Mucosa of rectum (tissue), 2 donors: ENCODE results near the gene NRXN3.

ENCODE experiments used
- H3K27ac ChIP-seq, 2 donors: one replicate each; pipeline ENCODE4 v1.7.0; 2013; ENCODE audit warnings: inconsistent platforms in 2 of 2, low read depth in 2 of 2, low read length in 2 of 2
- H3K27me3 ChIP-seq, 2 donors: one replicate each; pipeline ENCODE4 v1.7.0; 2013; ENCODE audit warnings: low read length in 2 of 2; ENCODE audit not compliant: control insufficient read depth in 2 of 2, insufficient read depth in 2 of 2
- H3K36me3 ChIP-seq, 2 donors: one replicate each; pipeline ENCODE4 v1.7.0; 2013; ENCODE audit warnings: low read length in 2 of 2; ENCODE audit not compliant: control insufficient read depth in 2 of 2, insufficient read depth in 2 of 2
- H3K4me1 ChIP-seq, 2 donors: one replicate each; pipeline ENCODE4 v1.7.0; 2013; ENCODE audit warnings: low read length in 2 of 2, mild to moderate bottlenecking in 1 of 2; ENCODE audit not compliant: control insufficient read depth in 2 of 2, insufficient read depth in 2 of 2
- H3K4me3 ChIP-seq, 2 donors: one replicate each; pipeline ENCODE4 v1.7.0; 2013; ENCODE audit warnings: low read length in 2 of 2
- H3K9ac ChIP-seq, 2 donors: one replicate each; pipeline ENCODE4 v1.7.0; 2013; ENCODE audit warnings: low read length in 2 of 2, low read depth in 1 of 2, mild to moderate bottlenecking in 1 of 2
- H3K9me3 ChIP-seq, 2 donors: one replicate each; pipeline ENCODE4 v1.7.0; 2013; ENCODE audit warnings: low read length in 2 of 2; ENCODE audit not compliant: control insufficient read depth in 2 of 2
- donor health status: healthy.
- donor health status: Normal muscosa, but diverticular disease.

Gene NRXN3

GRCh38 chr14:78875049-78875448 lies 704.9 kb downstream of the NRXN3 start:
- Histone ChIP-seq H3K4me3 (no peak overlapping the region), H3K36me3 (no peaks in the 10 kb centered on the region), H3K9me3 (no peaks in the 10 kb centered on the region), H3K27ac (no peak overlapping the region), H3K4me1 (no peaks in the 10 kb centered on the region), H3K9ac (no peak overlapping the region), H3K27me3 (no peaks in the 10 kb centered on the region)

- Histone ChIP-seq H3K36me3 (no peaks in the 10 kb centered on the region), H3K9me3 (no peaks in the 10 kb centered on the region), H3K27me3 (no peaks in the 10 kb centered on the region), H3K4me3 (no peak overlapping the region), H3K27ac (no peak overlapping the region), H3K9ac (no peak overlapping the region), H3K4me1 (no peaks in the 10 kb centered on the region)
These were observed 715.7 kb downstream of the NRXN3 start for GRCh38 chr14:78885884-78886283.

- no peak overlapping the region for H3K4me3 ChIP-seq
- H3K27ac ChIP-seq = no peak overlapping the region
- no peaks in the 10 kb centered on the region for H3K36me3 ChIP-seq
- no peak overlapping the region for H3K9ac ChIP-seq
- H3K4me1 ChIP-seq = no peaks in the 10 kb centered on the region
- H3K27me3 ChIP-seq = no peaks in the 10 kb centered on the region
- H3K9me3 ChIP-seq = no peaks in the 10 kb centered on the region
These were observed 727.3 kb downstream of the NRXN3 start for GRCh38 chr14:78897443-78897842.

GRCh38 chr14:78902010-78902623 lies 731.9 kb downstream of the NRXN3 start:
- Histone ChIP-seq H3K4me3 (no peak overlapping the region), H3K9ac (no peak overlapping the region), H3K9me3 (no peaks in the 10 kb centered on the region), H3K36me3 (no peaks in the 10 kb centered on the region), H3K4me1 (no peaks in the 10 kb centered on the region), H3K27ac (no peak overlapping the region), H3K27me3 (no peaks in the 10 kb centered on the region)

- H3K9me3 ChIP-seq = no peaks in the 10 kb centered on the region
- H3K36me3 ChIP-seq = no peaks in the 10 kb centered on the region
- no peak overlapping the region for H3K9ac ChIP-seq
- no peaks in the 10 kb centered on the region for H3K27me3 ChIP-seq
- no peak overlapping the region for H3K4me3 ChIP-seq
- H3K4me1 ChIP-seq = no peaks in the 10 kb centered on the region
- H3K27ac ChIP-seq = no peak overlapping the region
These were observed 733.9 kb downstream of the NRXN3 start for GRCh38 chr14:78904094-78904493.

GRCh38 chr14:78917462-78917861 lies 747.3 kb downstream of the NRXN3 start:
- no peaks in the 10 kb centered on the region for H3K36me3 ChIP-seq
- H3K27me3 ChIP-seq = no peaks in the 10 kb centered on the region
- no peak overlapping the region for H3K27ac ChIP-seq
- no peak overlapping the region for H3K9ac ChIP-seq
- no peak overlapping the region for H3K4me3 ChIP-seq
- H3K9me3 ChIP-seq = no peaks in the 10 kb centered on the region
- no peaks in the 10 kb centered on the region for H3K4me1 ChIP-seq

- H3K27ac ChIP-seq = no peak overlapping the region
- H3K9ac ChIP-seq = no peak overlapping the region
- no peaks in the 10 kb centered on the region for H3K4me1 ChIP-seq
- no peak overlapping the region for H3K4me3 ChIP-seq
- H3K27me3 ChIP-seq = no peaks in the 10 kb centered on the region
- no peaks in the 10 kb centered on the region for H3K9me3 ChIP-seq
- no peaks in the 10 kb centered on the region for H3K36me3 ChIP-seq
These were observed 751.7 kb downstream of the NRXN3 start for GRCh38 chr14:78921856-78922255.

GRCh38 chr14:78927261-78927660 lies 757.1 kb downstream of the NRXN3 start:
- Histone ChIP-seq H3K4me3 (no peak overlapping the region), H3K9ac (no peak overlapping the region), H3K27me3 (no peaks in the 10 kb centered on the region), H3K27ac (no peak overlapping the region), H3K9me3 (no peaks in the 10 kb centered on the region), H3K4me1 (no peaks in the 10 kb centered on the region), H3K36me3 (no peaks in the 10 kb centered on the region)

GRCh38 chr14:78933166-78933565 lies 763.0 kb downstream of the NRXN3 start:
- H3K36me3 ChIP-seq = no peaks in the 10 kb centered on the region
- H3K27ac ChIP-seq = no peak overlapping the region
- H3K4me3 ChIP-seq = no peak overlapping the region
- no peaks in the 10 kb centered on the region for H3K9me3 ChIP-seq
- no peak overlapping the region for H3K9ac ChIP-seq
- H3K4me1 ChIP-seq = no peaks in the 10 kb centered on the region
- H3K27me3 ChIP-seq = no peaks in the 10 kb centered on the region

GRCh38 chr14:78933948-78934524 lies 763.9 kb downstream of the NRXN3 start:
- Histone ChIP-seq H3K36me3 (no peaks in the 10 kb centered on the region), H3K27me3 (no peaks in the 10 kb centered on the region), H3K27ac (no peak overlapping the region), H3K4me1 (no peaks in the 10 kb centered on the region), H3K9ac (no peak overlapping the region), H3K4me3 (no peak overlapping the region), H3K9me3 (no peaks in the 10 kb centered on the region)
